ENCODE data around the gene CUL9. TPM values are rescaled to one million over a fixed set of nuclear protein-coding genes. Genes with fewer than 3 reads are reported as not detected.
A peak's percentile ranks its signal among the peaks of the same experiment; 100 is the strongest.

The CUL9 gene
- total RNA-seq, 5 donors from 2014 or later (not counting 1 experiment from before 2014, with no cell fraction given) = 92.5 to 107 (median 96.5) TPM

- POLR2A ChIA-PET = no interaction called here
- H3K4me1 Mint-ChIP-seq = peaks cover 26 to 44% (median 38%) of the 10 kb centered on the region in 3 donors
- Histone ChIP-seq H3K4me3 (ENCODE audit: control insufficient read depth in 1 of 2, extremely low read depth in 1 of 2, low read length in 1 of 2) (no peak overlapping the region), H3K4me1 (ENCODE audit: control insufficient read depth in 1 of 2, extremely low read depth in 1 of 2, insufficient read depth in 2 of 2, low read length in 2 of 2) (peaks cover 6 to 34% of the 10 kb centered on the region in 2 experiments), H3K9me3 (no peaks in the 10 kb centered on the region), H3K36me3 (ENCODE audit: control insufficient read depth in 2 of 2, extremely low read depth in 1 of 2, insufficient read depth in 1 of 2, low read length in 1 of 2) (peaks cover 12 to 47% of the 10 kb centered on the region in 2 donors), H3K27me3 (replicated peaks in 1 of 2; ENCODE audit: control insufficient read depth in 2 of 2, extremely low read depth in 1 of 2, insufficient read depth in 2 of 2, low read length in 1 of 2) (no peaks in the 10 kb centered on the region), H3K27ac (ENCODE audit: low read length) (no peak overlapping the region)
- H3K9me3 Mint-ChIP-seq = no peaks in the 10 kb centered on the region
- H3K27ac Mint-ChIP-seq = peak overlapping the region in 1 of 2 donors; percentile 66
- no peak overlapping the region for H3K4me3 Mint-ChIP-seq
- H3K36me3 Mint-ChIP-seq = peaks cover 38% of the 10 kb centered on the region
- ATAC-seq (replicated peaks in 1 of 4) (no peak), DNase-seq (no peak)
- 93% methylated on average over 5 of the region's 7 CpGs for WGBS (ENCODE audit: insufficient coverage)
- no peaks in the 10 kb centered on the region for H3K27me3 Mint-ChIP-seq
- CTCF ChIA-PET = interaction anchor here in 1 of 2 donors (1.4 kb wide), 1 partner anchor 9 kb away, joined by 4 read pairs; the partner anchor contains the start of gene DNPH1
Observed at GRCh38 chr6:43219814-43220213, 37.8 kb downstream of the CUL9 start.

DNA sequence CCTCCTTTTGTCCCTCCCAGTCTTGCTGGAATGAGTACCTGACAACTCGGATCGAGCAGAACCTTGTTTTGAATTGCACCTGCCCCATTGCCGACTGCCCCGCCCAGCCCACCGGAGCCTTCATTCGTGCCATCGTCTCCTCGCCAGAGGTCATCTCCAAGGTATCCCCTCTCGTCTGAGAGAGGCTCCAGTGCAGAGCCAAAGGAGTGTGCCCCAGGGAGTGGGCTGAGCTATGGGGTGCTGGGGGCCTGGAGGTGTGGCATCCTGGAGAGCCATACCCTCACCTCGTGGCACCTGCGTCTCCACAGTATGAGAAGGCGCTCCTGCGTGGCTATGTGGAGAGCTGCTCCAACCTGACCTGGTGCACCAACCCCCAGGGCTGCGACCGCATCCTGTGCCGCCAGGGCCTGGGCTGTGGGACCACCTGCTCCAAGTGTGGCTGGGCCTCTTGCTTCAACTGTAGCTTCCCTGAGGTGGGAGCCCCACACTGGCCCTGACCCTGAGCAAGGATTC is 38.5 kb downstream of the CUL9 start:
- H3K27me3 ChIP-seq (replicated peaks in 1 of 2; ENCODE audit: control insufficient read depth in 2 of 2, extremely low read depth in 1 of 2, insufficient read depth in 2 of 2, low read length in 1 of 2) = no peaks in the 10 kb centered on the region
- CTCF ChIA-PET = interaction anchor here in 1 of 2 donors (0.5 to 1.4 kb wide), 2 partner anchors 9 to 106 kb away, joined by 3 to 4 read pairs; partner anchors contain the start of gene DNPH1
- ATAC-seq (replicated peaks in 1 of 4) (no peak), DNase-seq (no peak)
- H3K27me3 Mint-ChIP-seq = no peaks in the 10 kb centered on the region
- 94% methylated on average over 11 of the region's 16 CpGs for WGBS (ENCODE audit: insufficient coverage)
- no peak overlapping the region for H3K4me3 ChIP-seq (ENCODE audit: control insufficient read depth in 1 of 2, extremely low read depth in 1 of 2, low read length in 1 of 2)
- no peak overlapping the region for H3K4me3 Mint-ChIP-seq
- H3K36me3 Mint-ChIP-seq = peaks cover 31% of the 10 kb centered on the region
- peaks cover 6 to 41% of the 10 kb centered on the region in 2 experiments for H3K4me1 ChIP-seq (ENCODE audit: control insufficient read depth in 1 of 2, extremely low read depth in 1 of 2, insufficient read depth in 2 of 2, low read length in 2 of 2)
- H3K27ac Mint-ChIP-seq = peak overlapping the region in 1 of 2 donors; percentile 66
- POLR2A ChIA-PET = interaction anchor here in 1 of 2 donors (0.5 to 0.6 kb wide), 2 partner anchors 41 to 211 kb away, joined by 3 read pairs; no protein-coding TSS in a partner anchor
- peaks cover 30 to 48% (median 43%) of the 10 kb centered on the region in 3 donors for H3K4me1 Mint-ChIP-seq
- H3K9me3 ChIP-seq = no peaks in the 10 kb centered on the region
- H3K9me3 Mint-ChIP-seq = no peaks in the 10 kb centered on the region
- H3K36me3 ChIP-seq (ENCODE audit: control insufficient read depth in 2 of 2, extremely low read depth in 1 of 2, insufficient read depth in 1 of 2, low read length in 1 of 2) = peaks cover 9 to 42% of the 10 kb centered on the region in 2 donors
- no peak overlapping the region for H3K27ac ChIP-seq (ENCODE audit: low read length)

- Mint-ChIP-seq H3K4me1 (peaks cover 38 to 56% (median 51%) of the 10 kb centered on the region in 3 donors), H3K4me3 (no peak overlapping the region), H3K27me3 (no peaks in the 10 kb centered on the region), H3K36me3 (peaks cover 30% of the 10 kb centered on the region), H3K9me3 (no peaks in the 10 kb centered on the region), H3K27ac (peak overlapping the region; percentile 75 to 83)
- peaks cover 9 to 49% of the 10 kb centered on the region in 2 experiments for H3K4me1 ChIP-seq (ENCODE audit: control insufficient read depth in 1 of 2, extremely low read depth in 1 of 2, insufficient read depth in 2 of 2, low read length in 2 of 2)
- CTCF ChIA-PET = interaction anchor here in 1 of 2 donors (0.5 to 1.4 kb wide), 3 partner anchors 8 to 292 kb away, joined by 3 to 4 read pairs (median 3); partner anchors contain the start of genes CNPY3 and DNPH1
- WGBS (ENCODE audit: insufficient coverage) = 81% methylated on average over 16 of the region's 20 CpGs
- ATAC-seq (replicated peaks in 1 of 4) = no peak
- DNase-seq = no peak
- POLR2A ChIA-PET = interaction anchor here in 1 of 2 donors (0.5 to 0.9 kb wide), 3 partner anchors 9 to 212 kb away, joined by 3 read pairs; no protein-coding TSS in a partner anchor
- H3K27ac ChIP-seq (ENCODE audit: low read length) = peak overlapping the region; percentile 24
- H3K27me3 ChIP-seq (replicated peaks in 1 of 2; ENCODE audit: control insufficient read depth in 2 of 2, extremely low read depth in 1 of 2, insufficient read depth in 2 of 2, low read length in 1 of 2) = no peaks in the 10 kb centered on the region
- peaks cover 9 to 38% of the 10 kb centered on the region in 2 donors for H3K36me3 ChIP-seq (ENCODE audit: control insufficient read depth in 2 of 2, extremely low read depth in 1 of 2, insufficient read depth in 1 of 2, low read length in 1 of 2)
- H3K4me3 ChIP-seq (ENCODE audit: control insufficient read depth in 1 of 2, extremely low read depth in 1 of 2, low read length in 1 of 2) = no peak overlapping the region
- H3K9me3 ChIP-seq = no peaks in the 10 kb centered on the region
Observed at GRCh38 chr6:43221046-43221972, 39.3 kb downstream of the CUL9 start.

GRCh38 chr6:43222418-43223059 is 40.5 kb downstream of the CUL9 start:
- H3K27ac ChIP-seq (ENCODE audit: low read length) = no peak overlapping the region
- peaks cover 9 to 26% of the 10 kb centered on the region in 2 donors for H3K36me3 ChIP-seq (ENCODE audit: control insufficient read depth in 2 of 2, extremely low read depth in 1 of 2, insufficient read depth in 1 of 2, low read length in 1 of 2)
- ATAC-seq (replicated peaks in 1 of 4) = no peak
- peaks cover 9 to 50% of the 10 kb centered on the region in 2 experiments for H3K4me1 ChIP-seq (ENCODE audit: control insufficient read depth in 1 of 2, extremely low read depth in 1 of 2, insufficient read depth in 2 of 2, low read length in 2 of 2)
- Mint-ChIP-seq H3K27ac (peak overlapping the region; percentile 89 to 93), H3K4me3 (peak overlapping the region in 2 of 3 donors; percentile 14 to 20), H3K4me1 (peaks cover 43 to 66% (median 60%) of the 10 kb centered on the region in 3 donors), H3K36me3 (peaks cover 24% of the 10 kb centered on the region), H3K27me3 (no peaks in the 10 kb centered on the region), H3K9me3 (no peaks in the 10 kb centered on the region)
- H3K9me3 ChIP-seq = no peaks in the 10 kb centered on the region
- no peak overlapping the region for H3K4me3 ChIP-seq (ENCODE audit: control insufficient read depth in 1 of 2, extremely low read depth in 1 of 2, low read length in 1 of 2)
- CTCF ChIA-PET = no interaction called here
- H3K27me3 ChIP-seq (replicated peaks in 1 of 2; ENCODE audit: control insufficient read depth in 2 of 2, extremely low read depth in 1 of 2, insufficient read depth in 2 of 2, low read length in 1 of 2) = no peaks in the 10 kb centered on the region
- POLR2A ChIA-PET = no interaction called here
- DNase-seq = no peak
- WGBS (ENCODE audit: insufficient coverage) = 95% methylated on average over 9 of the region's 15 CpGs

DNA sequence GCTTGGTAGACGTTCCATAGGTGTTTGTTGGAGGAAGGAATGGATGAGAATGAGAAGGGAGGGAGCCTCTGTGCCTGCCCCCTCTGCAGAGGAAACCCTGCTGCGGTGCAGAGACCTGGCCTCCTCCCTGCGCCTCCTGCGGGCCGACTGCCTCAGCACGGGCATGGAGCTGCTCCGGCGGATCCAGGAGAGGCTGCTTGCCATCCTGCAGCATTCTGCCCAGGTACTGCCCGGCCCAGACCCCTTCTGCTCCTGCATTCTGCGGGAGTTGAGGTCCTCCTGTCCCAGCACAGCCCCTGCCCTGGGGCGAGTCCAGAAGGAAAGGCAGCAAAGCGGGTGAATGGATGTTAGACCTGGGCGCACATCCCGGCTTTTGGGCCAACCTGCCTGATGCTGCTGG is 41.2 kb downstream of the CUL9 start:
- Histone ChIP-seq H3K27me3 (replicated peaks in 1 of 2; ENCODE audit: control insufficient read depth in 2 of 2, extremely low read depth in 1 of 2, insufficient read depth in 2 of 2, low read length in 1 of 2) (no peaks in the 10 kb centered on the region), H3K4me3 (ENCODE audit: control insufficient read depth in 1 of 2, extremely low read depth in 1 of 2, low read length in 1 of 2) (no peak overlapping the region), H3K4me1 (ENCODE audit: control insufficient read depth in 1 of 2, extremely low read depth in 1 of 2, insufficient read depth in 2 of 2, low read length in 2 of 2) (peaks cover 9 to 56% of the 10 kb centered on the region in 2 experiments), H3K27ac (ENCODE audit: low read length) (peak overlapping the region; percentile 96), H3K36me3 (ENCODE audit: control insufficient read depth in 2 of 2, extremely low read depth in 1 of 2, insufficient read depth in 1 of 2, low read length in 1 of 2) (peaks cover 9 to 23% of the 10 kb centered on the region in 2 donors), H3K9me3 (no peaks in the 10 kb centered on the region)
- no peaks in the 10 kb centered on the region for H3K9me3 Mint-ChIP-seq
- WGBS (ENCODE audit: insufficient coverage) = 94% methylated on average over 13 of the region's 14 CpGs
- no peaks in the 10 kb centered on the region for H3K27me3 Mint-ChIP-seq
- peak overlapping the region in 2 of 3 donors; percentile 14 to 20 for H3K4me3 Mint-ChIP-seq
- peaks cover 50 to 72% (median 65%) of the 10 kb centered on the region in 3 donors for H3K4me1 Mint-ChIP-seq
- ATAC-seq (replicated peaks in 1 of 4) = no peak
- peak in 1 of 35 experiments; percentile 21 for DNase-seq
- peaks cover 21% of the 10 kb centered on the region for H3K36me3 Mint-ChIP-seq
- POLR2A ChIA-PET = no interaction called here
- H3K27ac Mint-ChIP-seq = peak overlapping the region; percentile 99
- CTCF ChIA-PET = interaction anchor here in 1 of 2 donors (0.5 kb wide), 2 partner anchors 15 to 175 kb away, joined by 3 to 5 read pairs; no protein-coding TSS in a partner anchor

All from T-cell (primary cell).